Measurements from ENCODE around the gene KCNH1. TPM values are rescaled to one million over a fixed set of nuclear protein-coding genes. Genes with fewer than 3 reads are reported as not detected.

KCNH1 gene
- total RNA-seq, 1 donor from 2014 or later: 15.5 TPM

DNA sequence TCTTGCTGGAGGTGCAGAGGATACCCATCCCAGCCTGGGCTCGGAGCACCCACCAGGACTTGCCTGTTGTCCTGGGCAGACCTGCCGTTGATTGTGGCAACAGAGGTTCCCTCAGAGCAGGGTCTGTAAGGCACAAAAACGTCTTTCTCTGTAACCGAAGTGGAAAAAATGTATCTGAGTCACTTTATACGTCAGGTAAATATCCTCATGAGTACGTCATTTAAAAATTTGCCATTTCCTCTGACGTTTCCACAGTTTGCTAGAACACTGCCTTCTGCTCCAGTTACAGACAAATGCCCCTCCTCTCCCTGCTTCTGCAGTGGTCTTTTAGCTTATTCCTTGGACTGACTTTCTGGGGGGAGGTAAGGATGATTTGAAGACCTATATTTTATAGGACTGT, 478.4 kb downstream of the KCNH1 start:
- no peak for TF ChIP-seq EZH2 (IDR thresholded peaks at IDR 0.05; ENCODE audit: insufficient read depth, low read length)
- TF ChIP-seq, protein P1, sequence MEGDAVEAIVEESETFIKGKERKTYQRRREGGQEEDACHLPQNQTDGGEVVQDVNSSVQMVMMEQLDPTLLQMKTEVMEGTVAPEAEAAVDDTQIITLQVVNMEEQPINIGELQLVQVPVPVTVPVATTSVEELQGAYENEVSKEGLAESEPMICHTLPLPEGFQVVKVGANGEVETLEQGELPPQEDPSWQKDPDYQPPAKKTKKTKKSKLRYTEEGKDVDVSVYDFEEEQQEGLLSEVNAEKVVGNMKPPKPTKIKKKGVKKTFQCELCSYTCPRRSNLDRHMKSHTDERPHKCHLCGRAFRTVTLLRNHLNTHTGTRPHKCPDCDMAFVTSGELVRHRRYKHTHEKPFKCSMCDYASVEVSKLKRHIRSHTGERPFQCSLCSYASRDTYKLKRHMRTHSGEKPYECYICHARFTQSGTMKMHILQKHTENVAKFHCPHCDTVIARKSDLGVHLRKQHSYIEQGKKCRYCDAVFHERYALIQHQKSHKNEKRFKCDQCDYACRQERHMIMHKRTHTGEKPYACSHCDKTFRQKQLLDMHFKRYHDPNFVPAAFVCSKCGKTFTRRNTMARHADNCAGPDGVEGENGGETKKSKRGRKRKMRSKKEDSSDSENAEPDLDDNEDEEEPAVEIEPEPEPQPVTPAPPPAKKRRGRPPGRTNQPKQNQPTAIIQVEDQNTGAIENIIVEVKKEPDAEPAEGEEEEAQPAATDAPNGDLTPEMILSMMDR (IDR thresholded peaks at IDR 0.05; ENCODE audit: insufficient read depth, low read depth, low read length): no peak
- Histone ChIP-seq H3K9me3 (ENCODE audit: insufficient read depth, low read depth, low read length) (peaks cover 3% of the 10 kb centered on the region), H3K27ac (ENCODE audit: low read depth, low read length) (no peak overlapping the region), H3K27me3 (ENCODE audit: insufficient read depth, low read length) (no peaks in the 10 kb centered on the region), H3K36me3 (ENCODE audit: insufficient read depth, low read length) (no peaks in the 10 kb centered on the region), H4K20me1 (ENCODE audit: insufficient read depth, low read length) (no peaks in the 10 kb centered on the region), H3K4me1 (ENCODE audit: insufficient read depth, low read length) (no peaks in the 10 kb centered on the region), H3K4me3 (ENCODE audit: insufficient read depth, low read depth, low read length) (no peak overlapping the region), H3K4me2 (ENCODE audit: low read length) (no peak overlapping the region), H3K79me2 (ENCODE audit: insufficient read depth, low read length) (no peaks in the 10 kb centered on the region), H3K9ac (ENCODE audit: low read length) (no peak overlapping the region), H2AFZ (ENCODE audit: low read depth, low read length) (no peak overlapping the region)
- Mint-ChIP-seq H3K36me3 (ENCODE audit: low read depth, unreplicated experiment) (peaks cover 5% of the 10 kb centered on the region), H3K27me3 (ENCODE audit: low read depth, unreplicated experiment) (peaks cover 10% of the 10 kb centered on the region), H3K4me1 (ENCODE audit: low read depth, unreplicated experiment) (no peaks in the 10 kb centered on the region), H3K27ac (ENCODE audit: unreplicated experiment) (no peak overlapping the region), H3K4me3 (ENCODE audit: unreplicated experiment) (no peak overlapping the region), H3K9me3 (ENCODE audit: unreplicated experiment) (peaks cover 8% of the 10 kb centered on the region)
- DNase-seq (ENCODE audit: low read depth): peak; percentile 20
- no peak for FAIRE-seq

- no peaks in the 10 kb centered on the region for H3K36me3 ChIP-seq (ENCODE audit: insufficient read depth, low read length)
- no peak overlapping the region for H3K4me2 ChIP-seq (ENCODE audit: low read length)
- no peaks in the 10 kb centered on the region for H3K79me2 ChIP-seq (ENCODE audit: insufficient read depth, low read length)
- peaks cover 3% of the 10 kb centered on the region for H3K9me3 ChIP-seq (ENCODE audit: insufficient read depth, low read depth, low read length)
- H3K27me3 ChIP-seq (ENCODE audit: insufficient read depth, low read length): peaks cover 9% of the 10 kb centered on the region
- no peak overlapping the region for H3K4me3 ChIP-seq (ENCODE audit: insufficient read depth, low read depth, low read length)
- H3K9me3 Mint-ChIP-seq (ENCODE audit: unreplicated experiment): peaks cover 1% of the 10 kb centered on the region
- H3K27ac ChIP-seq (ENCODE audit: low read depth, low read length): no peak overlapping the region
- H3K4me1 ChIP-seq (ENCODE audit: insufficient read depth, low read length): no peaks in the 10 kb centered on the region
- H4K20me1 ChIP-seq (ENCODE audit: insufficient read depth, low read length): no peaks in the 10 kb centered on the region
- H3K4me3 Mint-ChIP-seq (ENCODE audit: unreplicated experiment): no peak overlapping the region
- no peak overlapping the region for H2AFZ ChIP-seq (ENCODE audit: low read depth, low read length)
- peaks cover 8% of the 10 kb centered on the region for H3K27me3 Mint-ChIP-seq (ENCODE audit: low read depth, unreplicated experiment)
- DNase-seq (ENCODE audit: low read depth) (no peak), FAIRE-seq (no peak)
- no peaks in the 10 kb centered on the region for H3K4me1 Mint-ChIP-seq (ENCODE audit: low read depth, unreplicated experiment)
- TF ChIP-seq, protein P1 (IDR thresholded peaks at IDR 0.05; ENCODE audit: insufficient read depth, low read depth, low read length): no peak
- no peak for TF ChIP-seq EZH2 (IDR thresholded peaks at IDR 0.05; ENCODE audit: insufficient read depth, low read length)
- H3K36me3 Mint-ChIP-seq (ENCODE audit: low read depth, unreplicated experiment): peaks cover 5% of the 10 kb centered on the region
- H3K27ac Mint-ChIP-seq (ENCODE audit: unreplicated experiment): no peak overlapping the region
- H3K9ac ChIP-seq (ENCODE audit: low read length): no peak overlapping the region
Observed at GRCh38 chr1:210654176-210654981, 479.6 kb downstream of the KCNH1 start.

DNA sequence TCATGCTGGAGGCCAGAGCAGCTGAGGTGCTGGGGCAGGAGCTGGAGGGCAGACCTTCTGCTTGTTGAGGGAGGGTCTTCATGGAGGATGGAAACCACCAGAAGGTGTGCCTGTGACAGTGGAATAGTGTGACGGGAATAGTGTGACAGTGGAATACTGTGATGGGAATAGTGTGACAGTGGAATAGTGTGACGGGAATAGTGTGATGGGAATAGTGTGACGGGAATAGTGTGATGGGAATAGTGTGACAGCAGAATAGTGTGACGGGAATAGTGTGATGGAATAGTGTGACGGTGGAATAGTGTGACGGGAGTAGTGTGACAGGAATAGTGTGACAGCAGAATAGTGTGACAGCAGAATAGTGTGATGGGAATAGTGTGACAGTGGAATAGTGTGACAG, 480.2 kb downstream of the KCNH1 start:
- no peak overlapping the region for H3K27ac Mint-ChIP-seq (ENCODE audit: unreplicated experiment)
- Histone ChIP-seq H3K9me3 (ENCODE audit: insufficient read depth, low read depth, low read length) (peaks cover 3% of the 10 kb centered on the region), H3K36me3 (ENCODE audit: insufficient read depth, low read length) (no peaks in the 10 kb centered on the region), H3K4me3 (ENCODE audit: insufficient read depth, low read depth, low read length) (no peak overlapping the region), H3K9ac (ENCODE audit: low read length) (no peak overlapping the region), H3K27ac (ENCODE audit: low read depth, low read length) (no peak overlapping the region), H3K4me2 (ENCODE audit: low read length) (no peak overlapping the region), H2AFZ (ENCODE audit: low read depth, low read length) (no peak overlapping the region), H3K79me2 (ENCODE audit: insufficient read depth, low read length) (no peaks in the 10 kb centered on the region), H4K20me1 (ENCODE audit: insufficient read depth, low read length) (no peaks in the 10 kb centered on the region), H3K4me1 (ENCODE audit: insufficient read depth, low read length) (no peaks in the 10 kb centered on the region), H3K27me3 (ENCODE audit: insufficient read depth, low read length) (peaks cover 10% of the 10 kb centered on the region)
- no peak for TF ChIP-seq EZH2 (IDR thresholded peaks at IDR 0.05; ENCODE audit: insufficient read depth, low read length)
- TF ChIP-seq, protein P1 (IDR thresholded peaks at IDR 0.05; ENCODE audit: insufficient read depth, low read depth, low read length): no peak
- DNase-seq (ENCODE audit: low read depth) (peak; percentile 10), FAIRE-seq (peak; percentile 100)
- H3K36me3 Mint-ChIP-seq (ENCODE audit: low read depth, unreplicated experiment): peaks cover 5% of the 10 kb centered on the region
- H3K4me3 Mint-ChIP-seq (ENCODE audit: unreplicated experiment): no peak overlapping the region
- H3K4me1 Mint-ChIP-seq (ENCODE audit: low read depth, unreplicated experiment): no peaks in the 10 kb centered on the region
- peaks cover 8% of the 10 kb centered on the region for H3K27me3 Mint-ChIP-seq (ENCODE audit: low read depth, unreplicated experiment)
- no peaks in the 10 kb centered on the region for H3K9me3 Mint-ChIP-seq (ENCODE audit: unreplicated experiment)

All from astrocyte (in vitro differentiated cells and primary cell).